Loucy (cell line): ENCODE measurements around the gene POLE4.

Experiments used
- EZH2phosphoT487 ChIP-seq: fragments of 200-600 bp; IDR thresholded peaks from 2 replicates; pipeline ENCODE4 v1.6.1; 2018; ENCODE audit warnings: antibody characterized with exemption, mild to moderate bottlenecking, moderate library complexity, borderline replicate concordance
- TF ChIP-seq, protein P1 (sequence below): fragments of 200-600 bp; sonication (generic); conservative IDR thresholded peaks from 2 replicates; pipeline ENCODE4 v1.5.1; 2014; ENCODE audit warnings: mild to moderate bottlenecking, antibody characterized with exemption, low read length

DNA sequence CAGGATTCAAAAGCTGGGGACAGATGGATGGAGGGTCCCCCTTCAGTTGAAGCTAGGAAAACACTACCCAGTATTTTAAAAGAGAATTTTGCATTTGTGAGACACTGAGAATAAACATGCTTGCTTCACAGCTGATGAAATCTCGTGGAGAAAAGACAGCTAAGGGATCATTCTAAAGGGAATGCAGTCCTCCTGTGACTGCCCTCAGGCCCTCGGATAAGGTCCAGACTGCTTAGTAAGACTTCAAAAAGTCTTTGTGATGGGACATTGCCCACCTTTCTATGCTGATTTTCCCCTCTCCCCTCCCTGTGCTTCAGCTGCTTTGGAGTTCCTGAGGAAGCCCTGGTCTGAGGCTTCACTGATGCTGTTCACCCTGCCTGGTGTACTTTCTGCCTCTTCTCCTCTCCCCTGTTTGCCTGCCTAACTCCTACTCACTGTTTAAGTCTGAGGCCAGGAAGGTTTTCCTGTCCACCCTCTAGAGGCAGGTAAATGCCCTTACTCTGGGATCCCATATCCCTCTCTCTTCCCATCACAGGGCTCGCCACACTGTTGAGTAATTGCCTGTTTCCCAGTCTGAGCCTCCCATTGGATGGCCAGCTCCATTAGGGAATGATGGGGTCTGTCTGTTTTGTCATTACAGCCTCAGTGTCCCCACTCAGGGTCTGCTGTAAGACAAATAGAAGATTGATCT is 26.6 kb downstream of the POLE4 start:
- TF ChIP-seq, protein P1, sequence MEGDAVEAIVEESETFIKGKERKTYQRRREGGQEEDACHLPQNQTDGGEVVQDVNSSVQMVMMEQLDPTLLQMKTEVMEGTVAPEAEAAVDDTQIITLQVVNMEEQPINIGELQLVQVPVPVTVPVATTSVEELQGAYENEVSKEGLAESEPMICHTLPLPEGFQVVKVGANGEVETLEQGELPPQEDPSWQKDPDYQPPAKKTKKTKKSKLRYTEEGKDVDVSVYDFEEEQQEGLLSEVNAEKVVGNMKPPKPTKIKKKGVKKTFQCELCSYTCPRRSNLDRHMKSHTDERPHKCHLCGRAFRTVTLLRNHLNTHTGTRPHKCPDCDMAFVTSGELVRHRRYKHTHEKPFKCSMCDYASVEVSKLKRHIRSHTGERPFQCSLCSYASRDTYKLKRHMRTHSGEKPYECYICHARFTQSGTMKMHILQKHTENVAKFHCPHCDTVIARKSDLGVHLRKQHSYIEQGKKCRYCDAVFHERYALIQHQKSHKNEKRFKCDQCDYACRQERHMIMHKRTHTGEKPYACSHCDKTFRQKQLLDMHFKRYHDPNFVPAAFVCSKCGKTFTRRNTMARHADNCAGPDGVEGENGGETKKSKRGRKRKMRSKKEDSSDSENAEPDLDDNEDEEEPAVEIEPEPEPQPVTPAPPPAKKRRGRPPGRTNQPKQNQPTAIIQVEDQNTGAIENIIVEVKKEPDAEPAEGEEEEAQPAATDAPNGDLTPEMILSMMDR: no peak
- TF ChIP-seq EZH2phosphoT487: no peak
